K562 (cell line): ENCODE measurements around the gene ZBTB16. TPM values are rescaled to one million over a fixed set of nuclear protein-coding genes. Genes with fewer than 3 reads are reported as not detected.

Experiments used
- BHLHE40 ChIP-seq: IDR thresholded peaks from 2 replicates; pipeline ENCODE4 v1.6.1; 2011; ENCODE audit warnings: low read length, improper control_type of control experiment
- MTA3 ChIP-seq: fragments of 450-650 bp; formaldehyde crosslinking; IDR thresholded peaks from 2 replicates; pipeline ENCODE4 v1.6.1; 2017; ENCODE audit warnings: mild to moderate bottlenecking, borderline replicate concordance
- NRF1 ChIP-seq, 2 experiments: fragments of 450-650 bp; IDR thresholded peaks in 1 of 2; conservative IDR thresholded peaks in 1 of 2; 2 replicates each; pipeline ENCODE4 v1.6.1; 2014; ENCODE audit warnings: mild to moderate bottlenecking in 2 of 2
- POLR2A ChIP-seq: fragments of 450-650 bp; conservative IDR thresholded peaks from 2 replicates; pipeline ENCODE4 v1.6.1; 2016
- PPARD ChIP-seq: fragments of 250-450 bp; sonication (Bioruptor Pico); IDR thresholded peaks from 2 replicates; pipeline ENCODE4 v1.8.0; 2022; ENCODE audit warnings: inconsistent platforms, mild to moderate bottlenecking, moderate library complexity
- PTBP1 ChIP-seq: fragments of 200-400 bp; formaldehyde crosslinking; IDR thresholded peaks from 2 replicates; pipeline ENCODE4 v1.6.1; 2017; ENCODE audit warnings: low read depth, low read length
- ZKSCAN3 ChIP-seq: fragments of 250-450 bp; sonication (Bioruptor Pico); IDR thresholded peaks from 2 replicates; pipeline ENCODE4 v1.4.0; 2020
- polyA plus RNA-seq, 8 experiments: library from polyadenylated mRNA; depleted of rRNA in 4 of 8; stranded (reverse) in 5 of 8; unstranded in 3 of 8; fragments of >200 nt; fragmentation: Nextera tagmentation in 2 of 8; fragmentation: Illumina TruSeq in 1 of 8; extraction: Ambion mirVana in 2 of 8; extraction: Trizol in 1 of 8; gene quantifications; 2 replicates each; pipeline versions ENCODE4 v1.2.1 to v1.2.3, GENCODE V29; 2011 to 2014; ENCODE audit warnings: inconsistent platforms in 1 of 8, missing spikeins in 1 of 8
- total RNA-seq, 7 experiments: library from RNA; depleted of rRNA in 6 of 7; stranded (reverse); fragments of >200 nt in 6 of 7; fragmentation: Illumina TruSeq in 2 of 7; extraction: Trizol in 2 of 7; gene quantifications; 2 replicates each; pipeline versions ENCODE4 v1.2.1 to v1.2.3, GENCODE V29; 2011 to 2021; ENCODE audit warnings: low replicate concordance in 1 of 7
- TF ChIP-seq, protein P1 (sequence below): fragments of 250-450 bp; sonication (Bioruptor Pico); IDR thresholded peaks from 2 replicates; pipeline ENCODE4 v1.4.0; 2020; ENCODE audit warnings: mild to moderate bottlenecking, moderate library complexity
- TF ChIP-seq, protein P2 (sequence below): fragments of 250-450 bp; sonication (Bioruptor Pico); IDR thresholded peaks from 2 replicates; pipeline ENCODE4 v1.6.1; 2021; ENCODE audit warnings: mild to moderate bottlenecking
- TF ChIP-seq, protein P3 (sequence below): fragments of 450-650 bp; formaldehyde crosslinking; IDR thresholded peaks from 2 replicates; pipeline ENCODE4 v1.4.0; 2020; ENCODE audit warnings: mild to moderate bottlenecking, moderate library complexity
- TF ChIP-seq, protein P4 (sequence below), 2 experiments: fragments of 250-450 bp in 1 of 2; fragments of 450-650 bp in 1 of 2; sonication (Bioruptor Pico) in 1 of 2; IDR thresholded peaks; 2 replicates each; pipeline versions ENCODE4 v1.6.1 to v1.8.0; 2016 to 2021; ENCODE audit warnings: mild to moderate bottlenecking in 2 of 2, moderate library complexity in 2 of 2, missing compliant biosample characterization in 1 of 2, missing genetic modification characterization in 1 of 2
- TF ChIP-seq, protein P5 (sequence below), 2 experiments: fragments of 450-650 bp; IDR thresholded peaks; 2 replicates each; pipeline ENCODE4 v1.6.1; 2018; ENCODE audit warnings: mild to moderate bottlenecking in 2 of 2, low read depth in 1 of 2; ENCODE audit not compliant: partially characterized antibody in 2 of 2

The ZBTB16 gene
- total and polyA plus RNA-seq, 9 of the 15 experiments (the other 6 are each of a cell fraction or from before 2014, with no cell fraction given), result 0.06 to 0.40 (median 0.24) TPM; not detected in 4

DNA sequence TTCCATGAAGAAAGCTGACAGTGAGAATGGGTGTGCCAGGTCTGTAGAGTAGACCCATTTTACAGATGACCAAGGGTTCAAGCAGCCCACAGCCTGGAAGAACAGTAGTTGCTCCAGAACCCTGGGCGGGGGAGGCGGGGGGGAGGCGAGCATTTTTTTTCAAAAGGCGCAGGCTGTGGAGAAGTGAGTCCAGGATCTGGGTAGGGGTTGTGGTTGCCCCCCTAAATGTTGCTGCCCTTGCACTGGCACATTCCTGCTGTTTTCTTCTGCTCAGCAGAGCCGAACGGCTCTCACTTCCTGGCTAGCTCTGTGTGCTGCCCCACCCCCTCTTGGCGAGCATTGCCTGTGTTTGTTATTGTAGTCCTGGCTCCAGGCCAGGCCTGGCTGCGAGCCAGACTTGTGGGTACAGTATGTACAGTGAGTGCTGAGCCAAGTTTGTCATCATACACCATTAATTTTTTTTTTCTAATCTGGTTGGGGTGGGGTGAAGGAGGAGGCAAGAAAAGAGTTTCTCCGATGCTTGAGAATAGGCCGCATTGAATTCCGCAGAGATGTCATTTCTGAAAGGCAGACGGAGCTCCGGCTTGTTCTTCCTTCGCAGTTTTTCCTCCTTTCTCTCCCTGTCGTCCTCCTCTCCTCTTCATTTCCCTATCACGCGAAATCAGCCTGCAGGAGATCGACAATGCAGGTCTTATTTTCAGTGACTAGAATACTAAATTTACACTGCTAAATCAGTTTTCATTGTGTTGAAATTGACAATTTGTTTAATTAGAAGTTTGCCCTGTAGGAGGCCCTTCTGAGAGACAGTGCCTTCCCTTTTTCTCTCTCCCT, 100.5 kb downstream of the ZBTB16 start (continued):
- TF ChIP-seq, protein P1, sequence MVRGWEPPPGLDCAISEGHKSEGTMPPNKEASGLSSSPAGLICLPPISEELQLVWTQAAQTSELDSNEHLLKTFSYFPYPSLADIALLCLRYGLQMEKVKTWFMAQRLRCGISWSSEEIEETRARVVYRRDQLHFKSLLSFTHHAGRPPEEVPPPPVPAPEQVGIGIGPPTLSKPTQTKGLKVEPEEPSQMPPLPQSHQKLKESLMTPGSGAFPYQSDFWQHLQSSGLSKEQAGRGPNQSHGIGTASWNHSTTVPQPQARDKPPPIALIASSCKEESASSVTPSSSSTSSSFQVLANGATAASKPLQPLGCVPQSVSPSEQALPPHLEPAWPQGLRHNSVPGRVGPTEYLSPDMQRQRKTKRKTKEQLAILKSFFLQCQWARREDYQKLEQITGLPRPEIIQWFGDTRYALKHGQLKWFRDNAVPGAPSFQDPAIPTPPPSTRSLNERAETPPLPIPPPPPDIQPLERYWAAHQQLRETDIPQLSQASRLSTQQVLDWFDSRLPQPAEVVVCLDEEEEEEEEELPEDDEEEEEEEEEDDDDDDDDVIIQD (CRISPR knock-in tag), result no peak
- TF ChIP-seq, protein P2, sequence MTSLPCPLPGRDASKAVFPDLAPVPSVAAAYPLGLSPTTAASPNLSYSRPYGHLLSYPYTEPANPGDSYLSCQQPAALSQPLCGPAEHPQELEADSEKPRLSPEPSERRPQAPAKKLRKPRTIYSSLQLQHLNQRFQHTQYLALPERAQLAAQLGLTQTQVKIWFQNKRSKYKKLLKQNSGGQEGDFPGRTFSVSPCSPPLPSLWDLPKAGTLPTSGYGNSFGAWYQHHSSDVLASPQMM (CRISPR knock-in tag), result no peak
- TF ChIP-seq PTBP1 (no peak), ZKSCAN3 (no peak), PPARD (CRISPR knock-in tag) (no peak), BHLHE40 (peak; percentile 68), MTA3 (peak; percentile 71; the same call in 1 of the 2 replicates), NRF1 (conservative IDR thresholded peaks at IDR 0.05 in 1 of 2, IDR thresholded peaks at IDR 0.05 in 1 of 2) (0 out of 4 replicates have a peak, but pooled peaks of 1 of the 2 experiments have one; percentile 39), POLR2A (no peak)
- TF ChIP-seq, protein P3, sequence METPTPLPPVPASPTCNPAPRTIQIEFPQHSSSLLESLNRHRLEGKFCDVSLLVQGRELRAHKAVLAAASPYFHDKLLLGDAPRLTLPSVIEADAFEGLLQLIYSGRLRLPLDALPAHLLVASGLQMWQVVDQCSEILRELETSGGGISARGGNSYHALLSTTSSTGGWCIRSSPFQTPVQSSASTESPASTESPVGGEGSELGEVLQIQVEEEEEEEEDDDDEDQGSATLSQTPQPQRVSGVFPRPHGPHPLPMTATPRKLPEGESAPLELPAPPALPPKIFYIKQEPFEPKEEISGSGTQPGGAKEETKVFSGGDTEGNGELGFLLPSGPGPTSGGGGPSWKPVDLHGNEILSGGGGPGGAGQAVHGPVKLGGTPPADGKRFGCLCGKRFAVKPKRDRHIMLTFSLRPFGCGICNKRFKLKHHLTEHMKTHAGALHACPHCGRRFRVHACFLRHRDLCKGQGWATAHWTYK (CRISPR knock-in tag), result no peak
- TF ChIP-seq, protein P4, sequence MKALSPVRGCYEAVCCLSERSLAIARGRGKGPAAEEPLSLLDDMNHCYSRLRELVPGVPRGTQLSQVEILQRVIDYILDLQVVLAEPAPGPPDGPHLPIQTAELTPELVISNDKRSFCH (CRISPR knock-in tag; IDR thresholded peaks at IDR 0.05), result no peak
- TF ChIP-seq, protein P4 (tag; IDR thresholded peaks at IDR 0.05), result 0 out of 2 replicates have a peak, but pooled peaks have one; percentile 50
- TF ChIP-seq, protein P5, sequence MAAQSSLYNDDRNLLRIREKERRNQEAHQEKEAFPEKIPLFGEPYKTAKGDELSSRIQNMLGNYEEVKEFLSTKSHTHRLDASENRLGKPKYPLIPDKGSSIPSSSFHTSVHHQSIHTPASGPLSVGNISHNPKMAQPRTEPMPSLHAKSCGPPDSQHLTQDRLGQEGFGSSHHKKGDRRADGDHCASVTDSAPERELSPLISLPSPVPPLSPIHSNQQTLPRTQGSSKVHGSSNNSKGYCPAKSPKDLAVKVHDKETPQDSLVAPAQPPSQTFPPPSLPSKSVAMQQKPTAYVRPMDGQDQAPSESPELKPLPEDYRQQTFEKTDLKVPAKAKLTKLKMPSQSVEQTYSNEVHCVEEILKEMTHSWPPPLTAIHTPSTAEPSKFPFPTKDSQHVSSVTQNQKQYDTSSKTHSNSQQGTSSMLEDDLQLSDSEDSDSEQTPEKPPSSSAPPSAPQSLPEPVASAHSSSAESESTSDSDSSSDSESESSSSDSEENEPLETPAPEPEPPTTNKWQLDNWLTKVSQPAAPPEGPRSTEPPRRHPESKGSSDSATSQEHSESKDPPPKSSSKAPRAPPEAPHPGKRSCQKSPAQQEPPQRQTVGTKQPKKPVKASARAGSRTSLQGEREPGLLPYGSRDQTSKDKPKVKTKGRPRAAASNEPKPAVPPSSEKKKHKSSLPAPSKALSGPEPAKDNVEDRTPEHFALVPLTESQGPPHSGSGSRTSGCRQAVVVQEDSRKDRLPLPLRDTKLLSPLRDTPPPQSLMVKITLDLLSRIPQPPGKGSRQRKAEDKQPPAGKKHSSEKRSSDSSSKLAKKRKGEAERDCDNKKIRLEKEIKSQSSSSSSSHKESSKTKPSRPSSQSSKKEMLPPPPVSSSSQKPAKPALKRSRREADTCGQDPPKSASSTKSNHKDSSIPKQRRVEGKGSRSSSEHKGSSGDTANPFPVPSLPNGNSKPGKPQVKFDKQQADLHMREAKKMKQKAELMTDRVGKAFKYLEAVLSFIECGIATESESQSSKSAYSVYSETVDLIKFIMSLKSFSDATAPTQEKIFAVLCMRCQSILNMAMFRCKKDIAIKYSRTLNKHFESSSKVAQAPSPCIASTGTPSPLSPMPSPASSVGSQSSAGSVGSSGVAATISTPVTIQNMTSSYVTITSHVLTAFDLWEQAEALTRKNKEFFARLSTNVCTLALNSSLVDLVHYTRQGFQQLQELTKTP (IDR thresholded peaks at IDR 0.05; ENCODE audit: low read depth in 1 of 2, partially characterized antibody in 2 of 2), result peak in 1 of 2 experiments; percentile 68
